SK-N-MC (cell line): Measurements from ENCODE around the gene PRKCZ.

Source experiments
- DNase-seq: peaks from one replicate; pipeline ENCODE4 v3.0.0-alpha.2; 2011; ENCODE audit warnings: low read depth, low spot score
- H3K27ac ChIP-seq: fragments of 200-600 bp; sonication (generic); 2 replicates; pipeline ENCODE4 v1.5.1; 2016; ENCODE audit warnings: mixed run types
- H3K36me3 ChIP-seq: fragments of 200-600 bp; sonication (generic); 2 replicates; pipeline ENCODE4 v1.6.1; 2017; ENCODE audit warnings: antibody characterized with exemption, low read length, mixed read lengths; ENCODE audit not compliant: insufficient read depth
- H3K4me3 ChIP-seq: fragments of 200-600 bp; sonication (generic); 2 replicates; pipeline ENCODE4 v1.5.1; 2016
- H3K9ac ChIP-seq: fragments of 200-600 bp; sonication (generic); 2 replicates; pipeline ENCODE4 v1.8.0; 2017; ENCODE audit warnings: mixed run types, mixed read lengths; ENCODE audit not compliant: insufficient read length
- H3K9me3 ChIP-seq: fragments of 200-600 bp; sonication (generic); 2 replicates; pipeline ENCODE4 v1.6.1; 2017; ENCODE audit warnings: low read depth, mild to moderate bottlenecking, antibody characterized with exemption, low read length, moderate library complexity, mixed read lengths
- EZH2 ChIP-seq: fragments of 200-600 bp; sonication (generic); IDR thresholded peaks from one replicate; pipeline ENCODE4 v1.6.1; 2017; ENCODE audit warnings: antibody characterized with exemption
- FOXP2 ChIP-seq: optimal IDR thresholded peaks from 2 replicates; pipeline ENCODE3; 2011; ENCODE audit warnings: mild to moderate bottlenecking, moderate library complexity; ENCODE audit not compliant: insufficient read depth; ENCODE audit errors: extremely low read length, control extremely low read depth
- POLR2AphosphoS5 ChIP-seq: IDR thresholded peaks from 2 replicates; pipeline ENCODE4 v1.6.1; 2012; ENCODE audit warnings: mild to moderate bottlenecking, low read depth, low read length, borderline replicate concordance

PRKCZ gene

GRCh38 chr1:2022063-2022770, 28.0 kb upstream of the PRKCZ start:
- Histone ChIP-seq H3K36me3 (no peaks in the 10 kb centered on the region), H3K9me3 (no peaks in the 10 kb centered on the region), H3K9ac (no peak overlapping the region), H3K4me3 (no peak overlapping the region), H3K27ac (no peak overlapping the region)
- DNase-seq: no peak
- TF ChIP-seq EZH2 (no peak), POLR2AphosphoS5 (no peak), FOXP2 (no peak)

- H3K36me3 ChIP-seq: no peaks in the 10 kb centered on the region
- H3K9me3 ChIP-seq: no peaks in the 10 kb centered on the region
- no peak overlapping the region for H3K4me3 ChIP-seq
- TF ChIP-seq POLR2AphosphoS5: no peak
- no peak for TF ChIP-seq FOXP2
- TF ChIP-seq EZH2: no peak
- no peak overlapping the region for H3K27ac ChIP-seq
- no peak overlapping the region for H3K9ac ChIP-seq
- DNase-seq: no peak
These were observed 27.0 kb upstream of the PRKCZ start for GRCh38 chr1:2023187-2023586.

GRCh38 chr1:2024451-2024850, 25.8 kb upstream of the PRKCZ start:
- DNase-seq: no peak
- TF ChIP-seq FOXP2: no peak
- no peak for TF ChIP-seq POLR2AphosphoS5
- TF ChIP-seq EZH2: no peak

GRCh38 chr1:2024887-2025286, 25.3 kb upstream of the PRKCZ start:
- Histone ChIP-seq H3K9ac (no peak overlapping the region), H3K27ac (no peak overlapping the region), H3K9me3 (no peaks in the 10 kb centered on the region), H3K4me3 (no peak overlapping the region), H3K36me3 (no peaks in the 10 kb centered on the region)
- TF ChIP-seq POLR2AphosphoS5 (no peak), FOXP2 (no peak), EZH2 (no peak)
- DNase-seq: no peak

More at GRCh38 chr1:2024451-2024850, 25.8 kb upstream of the PRKCZ start:
- H3K9ac ChIP-seq: no peak overlapping the region
- no peaks in the 10 kb centered on the region for H3K36me3 ChIP-seq
- no peaks in the 10 kb centered on the region for H3K9me3 ChIP-seq
- no peak overlapping the region for H3K27ac ChIP-seq
- H3K4me3 ChIP-seq: no peak overlapping the region

- no peak overlapping the region for H3K9ac ChIP-seq
These were observed 24.7 kb upstream of the PRKCZ start for GRCh38 chr1:2025491-2025981.

GRCh38 chr1:2027961-2028583, 22.1 kb upstream of the PRKCZ start:
- Histone ChIP-seq H3K9ac (no peak overlapping the region), H3K4me3 (no peak overlapping the region), H3K9me3 (no peaks in the 10 kb centered on the region), H3K36me3 (no peaks in the 10 kb centered on the region), H3K27ac (no peak overlapping the region)
- TF ChIP-seq EZH2 (no peak), POLR2AphosphoS5 (no peak)
- no peak for DNase-seq

More at GRCh38 chr1:2025491-2025981, 24.7 kb upstream of the PRKCZ start:
- DNase-seq: no peak
- TF ChIP-seq FOXP2 (no peak), POLR2AphosphoS5 (no peak), EZH2 (no peak)
- Histone ChIP-seq H3K9me3 (no peaks in the 10 kb centered on the region), H3K36me3 (no peaks in the 10 kb centered on the region), H3K4me3 (no peak overlapping the region), H3K27ac (no peak overlapping the region)

- DNase-seq: no peak
- no peak overlapping the region for H3K4me3 ChIP-seq
- no peak overlapping the region for H3K27ac ChIP-seq
- TF ChIP-seq FOXP2: no peak
- no peak for TF ChIP-seq EZH2
- TF ChIP-seq POLR2AphosphoS5: no peak
- H3K9me3 ChIP-seq: no peaks in the 10 kb centered on the region
- H3K36me3 ChIP-seq: no peaks in the 10 kb centered on the region
- no peak overlapping the region for H3K9ac ChIP-seq
These were observed 21.2 kb upstream of the PRKCZ start for GRCh38 chr1:2028870-2029560.

GRCh38 chr1:2029561-2029960, 20.6 kb upstream of the PRKCZ start:
- no peak for DNase-seq
- Histone ChIP-seq H3K36me3 (no peaks in the 10 kb centered on the region), H3K9ac (no peak overlapping the region), H3K27ac (no peak overlapping the region), H3K9me3 (no peaks in the 10 kb centered on the region), H3K4me3 (no peak overlapping the region)
- TF ChIP-seq EZH2 (no peak), POLR2AphosphoS5 (no peak), FOXP2 (no peak)
